Testis (tissue), 3 donors: ENCODE measurements around the gene UBAC2. TPM values are rescaled to one million over a fixed set of nuclear protein-coding genes. Genes with fewer than 3 reads are reported as not detected.

Source experiments
- DNase-seq: peaks from one replicate; pipeline ENCODE4 v3.0.0-alpha.2; 2019
- H3K27ac ChIP-seq, 2 donors: fragments of 200-600 bp; sonication (generic); one replicate each; pipeline ENCODE4 v1.5.1; 2019
- H3K27me3 ChIP-seq: fragments of 200-600 bp; sonication (generic); one replicate; pipeline ENCODE4 v1.5.1; 2019
- H3K36me3 ChIP-seq: fragments of 200-600 bp; sonication (generic); one replicate; pipeline ENCODE4 v1.5.1; 2017; ENCODE audit warnings: low read depth; ENCODE audit errors: missing control alignments
- H3K4me1 ChIP-seq: fragments of 200-600 bp; sonication (generic); one replicate; pipeline ENCODE4 v1.5.1; 2019
- H3K4me3 ChIP-seq, 2 donors: fragments of 200-600 bp; sonication (generic); one replicate each; pipeline ENCODE4 v1.5.1; 2017 to 2019
- H3K9me3 ChIP-seq: fragments of 200-600 bp; sonication (generic); one replicate; pipeline ENCODE4 v1.5.1; 2017
- POLR2A ChIP-seq: fragments of 450-650 bp; IDR thresholded peaks from one replicate; pipeline ENCODE4 v1.6.1; 2017; ENCODE audit warnings: antibody characterized with exemption, mild to moderate bottlenecking, moderate library complexity
- whole genome bisulfite sequencing, 2 donors: methylation state at CpG; one replicate each; pipeline ENCODE4 v1.1.5; 2018; 5-methylcytosine and 5-hydroxymethylcytosine counted together
- intact Hi-C: fragments of 100-400 bp; cut with DNase I; formaldehyde crosslinking; loops from one replicate; pipeline ENCODE4 v1.15.1; 2023; ENCODE audit warnings: low total_unique reads
- polyA plus RNA-seq: library from polyadenylated mRNA; stranded (reverse); fragments of 350-450 nt; fragmentation: Illumina TruSeq; extraction: RNeasy Lipid Tissue Mini Kit (QIAGEN cat#74804); gene quantifications from one replicate; pipeline ENCODE4 v1.2.3, GENCODE V29; 2014; ENCODE audit warnings: low read depth, low replicate concordance; ENCODE audit not compliant: insufficient read depth
- total RNA-seq, 2 donors: library from RNA; depleted of rRNA; stranded (reverse); fragments of >200 nt; gene quantifications; one replicate each; pipeline ENCODE4 v1.2.3, GENCODE V29; 2016
- TF ChIP-seq, protein P1 (sequence below), 3 experiments: fragments of 450-650 bp in 2 of 3; fragments of 200-600 bp in 1 of 3; sonication (generic) in 1 of 3; IDR thresholded peaks; one replicate each; pipeline ENCODE4 v1.5.1; 2016 to 2019; ENCODE audit warnings: antibody characterized with exemption in 3 of 3, mild to moderate bottlenecking in 2 of 3, moderate library complexity in 1 of 3

UBAC2 gene
- total and polyA plus RNA-seq, 3 donors from 2014 or later, result 85.5 to 147 (median 93.0) TPM

GRCh38 chr13:99334221-99334620 is 133.6 kb downstream of the UBAC2 start:
- H3K27me3 ChIP-seq, result no peaks in the 10 kb centered on the region
- no peaks in the 10 kb centered on the region for H3K36me3 ChIP-seq
- TF ChIP-seq, protein P1, sequence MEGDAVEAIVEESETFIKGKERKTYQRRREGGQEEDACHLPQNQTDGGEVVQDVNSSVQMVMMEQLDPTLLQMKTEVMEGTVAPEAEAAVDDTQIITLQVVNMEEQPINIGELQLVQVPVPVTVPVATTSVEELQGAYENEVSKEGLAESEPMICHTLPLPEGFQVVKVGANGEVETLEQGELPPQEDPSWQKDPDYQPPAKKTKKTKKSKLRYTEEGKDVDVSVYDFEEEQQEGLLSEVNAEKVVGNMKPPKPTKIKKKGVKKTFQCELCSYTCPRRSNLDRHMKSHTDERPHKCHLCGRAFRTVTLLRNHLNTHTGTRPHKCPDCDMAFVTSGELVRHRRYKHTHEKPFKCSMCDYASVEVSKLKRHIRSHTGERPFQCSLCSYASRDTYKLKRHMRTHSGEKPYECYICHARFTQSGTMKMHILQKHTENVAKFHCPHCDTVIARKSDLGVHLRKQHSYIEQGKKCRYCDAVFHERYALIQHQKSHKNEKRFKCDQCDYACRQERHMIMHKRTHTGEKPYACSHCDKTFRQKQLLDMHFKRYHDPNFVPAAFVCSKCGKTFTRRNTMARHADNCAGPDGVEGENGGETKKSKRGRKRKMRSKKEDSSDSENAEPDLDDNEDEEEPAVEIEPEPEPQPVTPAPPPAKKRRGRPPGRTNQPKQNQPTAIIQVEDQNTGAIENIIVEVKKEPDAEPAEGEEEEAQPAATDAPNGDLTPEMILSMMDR (IDR thresholded peaks at IDR 0.05), result no peak
- no peak for TF ChIP-seq POLR2A
- WGBS, 2 donors, result 81 to 92% methylated on average over 3 of the region's 3 CpGs
- H3K4me1 ChIP-seq, result no peaks in the 10 kb centered on the region
- H3K27ac ChIP-seq, result no peak overlapping the region
- no peak overlapping the region for H3K4me3 ChIP-seq
- no peaks in the 10 kb centered on the region for H3K9me3 ChIP-seq
- intact Hi-C loops, result no loop called here
- DNase-seq, result no peak

DNA sequence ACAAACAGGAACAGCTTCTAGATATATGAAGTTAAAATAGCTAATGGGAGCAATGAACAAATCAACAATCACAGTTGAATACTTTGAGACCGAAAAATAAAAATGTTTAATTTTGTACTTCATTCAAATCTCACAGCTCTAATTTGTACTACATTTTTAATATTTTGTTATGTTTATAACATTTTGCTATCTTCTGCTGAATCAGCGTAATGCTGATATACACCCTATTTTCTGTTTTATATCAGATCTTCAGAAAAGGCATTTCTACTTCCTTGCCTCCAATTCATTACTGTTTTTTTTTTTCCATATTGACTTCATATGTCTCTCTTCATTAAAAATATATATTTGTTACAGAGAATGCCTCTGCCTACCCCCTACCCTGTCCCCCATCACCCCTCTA is 134.4 kb downstream of the UBAC2 start:
- TF ChIP-seq, protein P1 (IDR thresholded peaks at IDR 0.05), result no peak
- no peak for TF ChIP-seq POLR2A
- Histone ChIP-seq H3K9me3 (no peaks in the 10 kb centered on the region), H3K4me3 (no peak overlapping the region), H3K36me3 (no peaks in the 10 kb centered on the region), H3K4me1 (no peaks in the 10 kb centered on the region), H3K27ac (no peak overlapping the region), H3K27me3 (no peaks in the 10 kb centered on the region)
- no peak for DNase-seq
- WGBS, 2 donors, result 95 to 96% methylated on average over 2 of the region's 2 CpGs
- intact Hi-C loops, result no loop called here

DNA sequence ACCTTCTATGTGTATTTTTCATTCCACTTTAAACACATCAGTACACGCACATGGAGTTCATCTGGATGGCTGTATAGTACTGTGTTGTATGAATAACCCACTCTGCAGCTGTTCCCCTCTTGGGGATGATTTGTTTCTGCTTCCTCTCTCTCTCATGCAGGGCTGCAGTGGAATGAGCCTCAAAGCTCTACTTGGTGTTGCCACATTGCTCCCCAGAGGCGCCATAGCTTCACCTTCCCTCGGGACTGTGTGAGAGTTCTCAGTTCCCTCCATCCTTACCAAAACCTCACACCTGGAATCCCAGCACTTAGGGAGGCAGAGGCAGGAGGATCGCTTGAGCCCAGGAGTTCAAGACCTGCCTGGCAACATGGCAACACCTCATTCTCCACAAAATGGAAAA is 134.9 kb downstream of the UBAC2 start:
- TF ChIP-seq, protein P1 (IDR thresholded peaks at IDR 0.05), result no peak
- no peak for TF ChIP-seq POLR2A
- no peak overlapping the region for H3K4me3 ChIP-seq
- DNase-seq, result no peak
- no peaks in the 10 kb centered on the region for H3K4me1 ChIP-seq
- WGBS, 2 donors, result 80 to 94% methylated on average over 4 of the region's 4 CpGs
- H3K27me3 ChIP-seq, result no peaks in the 10 kb centered on the region
- no peak overlapping the region for H3K27ac ChIP-seq
- no peaks in the 10 kb centered on the region for H3K9me3 ChIP-seq
- no peaks in the 10 kb centered on the region for H3K36me3 ChIP-seq
- intact Hi-C loops, result no loop called here

- H3K4me3 ChIP-seq, result no peak overlapping the region
- H3K9me3 ChIP-seq, result no peaks in the 10 kb centered on the region
- no peak for DNase-seq
- H3K4me1 ChIP-seq, result no peaks in the 10 kb centered on the region
- H3K36me3 ChIP-seq, result no peaks in the 10 kb centered on the region
- 83 to 89% methylated on average over 5 of the region's 5 CpGs for WGBS, 2 donors
- no peaks in the 10 kb centered on the region for H3K27me3 ChIP-seq
- intact Hi-C loops, result no loop called here
- no peak for TF ChIP-seq POLR2A
- TF ChIP-seq, protein P1 (IDR thresholded peaks at IDR 0.05), result no peak
- H3K27ac ChIP-seq, result no peak overlapping the region
These were observed 138.6 kb downstream of the UBAC2 start for GRCh38 chr13:99339230-99339721.

DNA sequence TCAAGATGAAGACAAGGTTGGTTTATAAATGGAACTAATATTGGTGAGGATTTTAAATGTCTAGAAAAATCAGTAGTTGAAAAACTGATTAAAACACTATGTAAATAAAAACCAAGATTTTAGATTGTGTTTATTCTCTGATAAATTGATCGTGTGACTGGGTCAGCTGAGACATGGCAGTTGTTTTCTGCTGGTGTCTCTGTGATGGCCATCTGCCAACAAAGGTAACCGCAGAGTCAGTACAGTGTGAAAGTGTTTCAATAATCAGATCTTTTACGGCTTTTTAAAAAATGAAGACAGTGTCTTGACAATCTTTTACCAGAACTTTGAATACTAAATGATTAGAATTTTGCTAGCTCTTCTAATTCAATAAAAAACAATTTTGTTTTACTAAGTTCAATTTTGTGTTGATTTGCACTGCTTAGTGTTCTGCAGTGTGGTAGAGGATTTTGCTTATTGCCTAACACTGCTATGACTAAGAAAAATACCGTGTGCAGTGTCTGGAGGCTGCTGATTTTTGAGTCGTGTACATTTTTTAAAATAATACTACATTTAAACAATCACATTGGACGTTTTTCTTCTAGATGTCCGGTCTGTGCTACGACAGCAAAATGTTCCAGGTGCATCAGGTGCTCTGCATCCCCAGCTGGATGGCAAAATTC is 139.2 kb downstream of the UBAC2 start:
- Histone ChIP-seq H3K27me3 (no peaks in the 10 kb centered on the region), H3K4me3 (no peak overlapping the region), H3K36me3 (no peaks in the 10 kb centered on the region), H3K9me3 (no peaks in the 10 kb centered on the region), H3K27ac (no peak overlapping the region), H3K4me1 (no peaks in the 10 kb centered on the region)
- WGBS, 2 donors, result 89 to 90% methylated on average over 8 of the region's 8 CpGs
- no peak for DNase-seq
- intact Hi-C loops, result no loop called here
- TF ChIP-seq, protein P1 (IDR thresholded peaks at IDR 0.05), result no peak
- TF ChIP-seq POLR2A, result no peak
